ENCODE measurements around the gene RPS6KA3.
"Not testable (repeated sequence)": the region's sequence is repeated elsewhere in the genome, so short reads cannot be mapped to it uniquely, and the experiment has no call there.

RPS6KA3 gene

DNA sequence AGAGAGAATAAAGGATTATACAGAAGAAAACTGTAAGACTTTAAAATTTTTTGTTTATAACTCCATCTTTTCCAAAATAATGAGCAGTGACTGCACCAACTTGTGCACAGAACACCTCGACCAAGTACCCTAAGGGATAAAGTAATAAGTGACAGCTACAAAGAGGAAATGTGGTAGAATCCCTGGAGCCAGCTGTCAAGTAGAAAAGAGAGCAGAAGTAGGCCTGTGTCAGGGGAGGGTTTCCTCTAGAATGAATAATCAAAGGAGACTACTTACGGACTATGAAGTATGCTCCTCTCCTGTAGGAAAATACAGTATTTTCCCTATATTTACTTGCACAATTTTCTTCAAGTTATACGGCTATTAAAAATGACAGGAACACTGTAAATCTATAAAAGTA, 126.3 kb downstream of the RPS6KA3 start:
- no peak for DNase-seq

GRCh38 chrX:20139966-20140365, 126.7 kb downstream of the RPS6KA3 start:
- DNase-seq: no peak

GRCh38 chrX:20135944-20136343, 130.8 kb downstream of the RPS6KA3 start:
- no peak for DNase-seq

GRCh38 chrX:20132666-20133065, 134.0 kb downstream of the RPS6KA3 start:
- no peak for DNase-seq

GRCh38 chrX:20130357-20130756, 136.4 kb downstream of the RPS6KA3 start:
- no peak for DNase-seq

- DNase-seq: no peak
These were observed 137.2 kb downstream of the RPS6KA3 start for GRCh38 chrX:20129547-20129946.

DNA sequence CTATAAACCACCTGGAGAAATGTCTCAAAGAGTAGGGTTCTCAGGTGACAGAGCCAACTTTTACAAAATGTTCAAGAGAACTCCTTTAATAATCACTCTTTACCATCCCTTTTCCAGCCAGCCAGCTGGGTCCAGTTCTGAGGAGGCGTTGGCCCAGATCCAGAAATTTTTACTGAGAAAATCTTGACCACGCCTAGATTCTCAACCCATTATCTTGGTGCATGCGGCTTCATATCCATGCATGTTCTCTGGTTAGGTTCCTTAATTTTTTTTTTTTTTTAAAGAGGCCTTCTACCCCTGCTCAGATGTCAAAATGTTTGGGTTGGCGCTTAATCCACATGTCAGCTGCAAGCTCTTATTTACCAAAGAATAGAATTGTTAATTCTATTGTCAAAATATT, 138.0 kb downstream of the RPS6KA3 start:
- DNase-seq: no peak

DNA sequence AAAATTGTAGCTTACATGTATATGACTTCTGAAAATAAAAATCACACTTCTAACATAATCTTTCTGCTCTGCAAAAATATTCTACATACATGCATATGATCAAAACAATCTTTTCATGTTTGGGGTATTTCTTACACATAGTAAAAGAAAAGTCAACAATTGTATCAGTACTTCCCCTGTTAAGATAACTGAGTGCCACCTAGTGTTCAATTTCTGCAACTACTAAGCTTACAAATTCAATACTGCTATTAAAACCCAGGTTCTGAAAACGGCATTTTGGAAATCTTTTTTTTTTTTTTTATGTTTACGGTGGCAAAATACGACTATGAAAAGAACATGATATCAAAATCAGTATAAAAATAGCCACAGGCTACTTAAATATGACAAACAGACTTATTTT, 139.3 kb downstream of the RPS6KA3 start:
- DNase-seq: not testable (repeated sequence)

- not testable (repeated sequence) for DNase-seq
These were observed 139.9 kb downstream of the RPS6KA3 start for GRCh38 chrX:20126833-20127232.

GRCh38 chrX:20124964-20125363, 141.7 kb downstream of the RPS6KA3 start:
- no peak for DNase-seq

- DNase-seq: no peak
These were observed 148.5 kb downstream of the RPS6KA3 start for GRCh38 chrX:20118065-20118824.

DNA sequence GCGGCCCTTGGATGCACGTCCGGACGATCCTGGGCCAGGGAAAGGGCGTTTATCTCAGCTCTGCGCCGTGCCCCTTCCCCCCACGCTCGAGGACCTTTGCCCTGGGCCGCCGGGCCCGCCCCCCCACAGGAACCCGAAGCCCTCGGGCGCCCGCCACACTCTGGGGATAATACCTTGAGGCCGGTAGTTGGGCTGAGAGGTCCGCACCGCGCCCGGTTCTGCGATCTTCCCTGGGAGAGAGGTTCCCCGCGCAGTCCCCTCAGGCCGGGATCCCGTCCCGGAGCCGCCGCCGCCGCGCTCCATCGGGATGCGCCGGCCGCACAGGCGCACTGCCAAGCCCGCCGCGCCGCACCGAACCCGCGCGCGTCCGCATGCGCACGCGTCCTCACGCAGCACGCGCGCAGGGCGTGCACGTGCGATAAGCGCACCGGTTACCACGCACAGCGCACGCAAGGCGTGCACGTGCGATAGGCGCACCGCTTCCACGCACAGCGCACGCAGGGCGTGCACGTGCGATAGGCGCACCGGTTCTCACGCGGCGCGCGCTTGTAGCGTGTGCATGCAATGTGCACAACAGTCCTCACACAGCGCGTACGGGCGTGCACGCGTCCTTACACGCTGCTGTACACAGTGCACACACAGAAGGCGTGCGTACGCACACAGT, 150.0 kb downstream of the RPS6KA3 start, which contains the start of gene MAP7D2:
Gene MAP7D2 (minus strand): TSS at position 331 of the 664 bp plus-strand sequence. CDS start 28 bp downstream, at position 303.
- DNase-seq: no peak

GRCh38 chrX:20116087-20116576, 150.6 kb downstream of the RPS6KA3 start:
- DNase-seq: no peak

DNA sequence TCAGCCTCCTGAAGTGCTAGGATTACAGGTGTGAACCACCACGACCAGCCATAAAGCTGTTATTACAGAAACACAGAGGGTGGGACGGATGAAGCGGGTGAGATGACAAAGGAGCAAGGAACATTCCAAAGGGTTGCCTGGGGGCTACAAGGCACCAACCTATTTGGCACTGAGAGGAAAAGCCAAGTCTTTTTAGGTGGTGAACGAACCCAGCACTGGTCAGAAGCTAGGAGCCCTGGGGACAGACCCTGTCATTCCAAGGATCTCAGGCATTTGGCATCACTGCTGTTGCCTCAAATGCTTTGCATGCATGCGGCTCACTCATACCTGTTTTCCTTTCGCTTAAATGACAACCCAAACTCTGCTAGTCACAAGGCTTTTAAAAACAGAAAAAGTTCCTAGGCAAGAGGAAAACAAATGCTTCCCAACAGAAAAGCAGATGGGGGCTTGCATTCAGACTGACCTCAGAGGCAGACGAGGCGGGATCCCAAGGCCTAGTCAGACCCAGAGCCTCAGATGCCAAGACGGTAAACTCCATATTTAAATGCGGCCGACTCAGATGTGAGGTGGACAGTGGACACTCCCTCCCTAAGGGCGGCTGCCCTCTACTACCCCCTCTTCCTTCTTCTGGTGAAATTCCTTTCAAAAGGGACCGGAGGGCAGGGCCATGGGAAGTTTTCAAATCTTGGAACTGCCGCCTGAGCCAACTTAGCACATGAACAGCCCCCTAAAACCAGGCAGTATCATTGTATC, 154.5 kb downstream of the RPS6KA3 start:
- DNase-seq: no peak

GRCh38 chrX:20111271-20111670, 155.4 kb downstream of the RPS6KA3 start:
- DNase-seq: no peak

DNA sequence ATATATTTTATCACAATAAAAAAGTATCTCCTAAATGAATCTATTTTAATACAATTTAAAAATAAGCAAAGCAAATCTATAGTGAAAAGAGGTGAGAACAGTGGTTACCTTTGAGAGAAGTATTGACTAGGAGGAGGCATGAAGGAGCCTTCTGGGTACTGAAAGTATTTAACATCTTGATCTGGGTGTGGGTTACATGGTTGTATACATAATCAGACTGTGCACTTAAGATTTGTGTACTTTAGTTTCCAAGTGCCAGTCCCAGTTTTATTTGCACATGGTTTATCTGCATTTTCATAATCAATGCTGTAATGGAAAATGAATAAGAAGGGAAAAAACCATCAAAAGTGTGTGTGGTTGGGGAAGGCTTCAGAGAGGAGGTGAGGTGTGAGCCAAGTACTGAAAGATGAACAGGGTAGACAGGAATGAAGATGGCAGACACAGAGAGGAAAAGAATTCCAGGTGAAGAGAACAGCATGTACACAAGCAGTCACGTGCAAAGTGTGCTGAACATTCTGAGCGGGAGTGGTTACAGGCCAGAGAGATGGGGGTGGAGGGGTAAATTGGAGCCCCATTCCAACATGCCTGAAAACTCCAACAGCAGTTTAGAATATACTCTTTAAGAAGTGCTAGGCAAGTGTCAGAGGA, 164.7 kb downstream of the RPS6KA3 start:
- no peak for DNase-seq

Data from stimulated activated CD8-positive, alpha-beta memory T cell treated with anti-CD3 and anti-CD28 coated beads, Interleukin-4, amount 100 ng/mL, for 48 hours (primary cell).